A549 (cell line): ENCODE measurements around the gene SEMA4A. TPM values are rescaled to one million over a fixed set of nuclear protein-coding genes. Genes with fewer than 3 reads are reported as not detected.

Experiments used
- ATAC-seq, 2 experiments: fragments of 200-7000 bp in 1 of 2; fragments of >200 bp in 1 of 2; cut with Nextera tagmentation in 1 of 2; cut with Tn5 transposase in 1 of 2; 3 replicates each; pipeline versions ENCODE4 v1.8.0 to v1.9.1; 2018 to 2020; ENCODE audit warnings: mild to moderate bottlenecking in 1 of 2, moderate library complexity in 1 of 2
- CTCF ChIA-PET: fragments of 300-600 bp; sonication (Branson Sonifier 250); formaldehyde crosslinking; extraction: SDS; loops from one replicate; lab custom pipeline; 2021; ENCODE audit warnings: antibody characterized with exemption, inconsistent platforms; lab: Yijun Ruan, JAX
- POLR2A ChIA-PET: fragments of 350-600 bp; formaldehyde crosslinking; extraction: SDS; loops from one replicate; lab custom pipeline; 2021; ENCODE audit warnings: antibody characterized with exemption, inconsistent platforms; lab: Yijun Ruan, JAX
- DNase-seq, 2 experiments: peaks; one replicate each; pipeline versions ENCODE4 v3.0.0 to v3.0.0-alpha.2; 2011 to 2016; ENCODE audit warnings: low read depth in 1 of 2, low spot score in 1 of 2
- FAIRE-seq: peaks from 2 replicates; lab custom pipeline; 2011; peaks lifted over from hg19 to GRCh38; lab: Jason Lieb, UNC
- H3K27ac ChIP-seq, 2 experiments: fragments of >200 bp; sonication (Bioruptor Twin); formaldehyde crosslinking; 3 replicates each; pipeline ENCODE4 v1.5.1; 2016 to 2017
- H3K4me1 ChIP-seq: fragments of >200 bp; sonication (Bioruptor Twin); formaldehyde crosslinking; 3 replicates; pipeline ENCODE4 v1.6.1; 2016
- H3K4me2 ChIP-seq: fragments of >200 bp; sonication (Bioruptor Twin); formaldehyde crosslinking; 3 replicates; pipeline ENCODE4 v1.6.1; 2016
- H3K4me3 ChIP-seq: fragments of >200 bp; sonication (Bioruptor Twin); formaldehyde crosslinking; 3 replicates; pipeline ENCODE4 v1.5.1; 2016
- H3K9me3 ChIP-seq: fragments of >200 bp; sonication (Bioruptor Twin); formaldehyde crosslinking; 3 replicates; pipeline ENCODE4 v1.6.1; 2016
- CBX8 ChIP-seq: fragments of 200-600 bp; sonication (generic); IDR thresholded peaks from 2 replicates; pipeline ENCODE4 v1.6.1; 2016
- EP300 ChIP-seq, 2 experiments: fragments of >200 bp; sonication (Bioruptor Twin); formaldehyde crosslinking; IDR thresholded peaks; 2 replicates in 1 of 2; 3 replicates in 1 of 2; pipeline ENCODE4 v1.6.1; 2016 to 2017
- HEYL ChIP-seq: fragments of 250-450 bp; sonication (Bioruptor Pico); IDR thresholded peaks from 2 replicates; pipeline ENCODE4 v1.8.0; 2021; ENCODE audit warnings: mild to moderate bottlenecking, moderate library complexity
- KDM5A ChIP-seq: fragments of 200-600 bp; sonication (generic); IDR thresholded peaks from 2 replicates; pipeline ENCODE4 v1.6.1; 2016; ENCODE audit warnings: antibody characterized with exemption, mild to moderate bottlenecking
- MYC ChIP-seq: IDR thresholded peaks from 2 replicates; pipeline ENCODE4 v1.6.1; 2012; ENCODE audit warnings: mild to moderate bottlenecking, inconsistent platforms, low read length, improper control_type of control experiment, borderline replicate concordance
- NR3C1 ChIP-seq: fragments of >200 bp; sonication (Bioruptor Twin); formaldehyde crosslinking; IDR thresholded peaks from 3 replicates; pipeline ENCODE4 v1.6.1; 2017
- POLR2AphosphoS2 ChIP-seq: conservative IDR thresholded peaks from 2 replicates; pipeline ENCODE4 v1.6.1; 2012; ENCODE audit warnings: low read length, improper control_type of control experiment, inconsistent platforms
- RARB ChIP-seq: fragments of 250-450 bp; sonication (Bioruptor Pico); IDR thresholded peaks from 2 replicates; pipeline ENCODE4 v1.8.0; 2021; ENCODE audit warnings: mild to moderate bottlenecking, moderate library complexity
- RCOR1 ChIP-seq: fragments of 150-350 bp; IDR thresholded peaks from 2 replicates; pipeline ENCODE4 v1.6.1; 2014; ENCODE audit warnings: antibody characterized with exemption, low read length, low read depth
- SMC3 ChIP-seq: fragments of >200 bp; sonication (Bioruptor Twin); formaldehyde crosslinking; IDR thresholded peaks from 3 replicates; pipeline ENCODE4 v1.6.1; 2018; ENCODE audit warnings: inconsistent platforms
- TFCP2L1 ChIP-seq: fragments of 250-450 bp; sonication (Bioruptor Pico); IDR thresholded peaks from 2 replicates; pipeline ENCODE4 v1.5.0; 2021; ENCODE audit warnings: mild to moderate bottlenecking
- ZC3H11A ChIP-seq: fragments of 450-650 bp; IDR thresholded peaks from 2 replicates; pipeline ENCODE4 v1.6.1; 2014; ENCODE audit warnings: antibody characterized with exemption, mild to moderate bottlenecking
- WGBS: methylation state at CpG from one replicate; pipeline ENCODE4 v1.1.6; 2017; ENCODE audit errors: missing lambda C conversion rate; 5-methylcytosine and 5-hydroxymethylcytosine counted together
- polyA plus RNA-seq, 4 experiments: library from polyadenylated mRNA; depleted of rRNA in 3 of 4; stranded (reverse); fragments of >200 nt; fragmentation: RNase III in 1 of 4; extraction: RNeasy Plus Mini Kit Qiagen cat#74134 plus additional on column Dnase treatment in 1 of 4; gene quantifications; 2 replicates in 3 of 4; 3 replicates in 1 of 4; pipeline ENCODE4 v1.2.3, GENCODE V29; 2011 to 2017
- TF ChIP-seq, protein P1 (sequence below): fragments of >200 bp; sonication (Bioruptor Twin); formaldehyde crosslinking; IDR thresholded peaks from 2 replicates; pipeline ENCODE4 v1.6.1; 2016
- TF ChIP-seq, protein P2 (sequence below): fragments of 200-600 bp; sonication (generic); IDR thresholded peaks from 2 replicates; pipeline ENCODE4 v1.6.1; 2016; ENCODE audit warnings: antibody characterized with exemption, mild to moderate bottlenecking, moderate library complexity

SEMA4A gene
- polyA plus RNA-seq, 2 of the 4 experiments (the other 2 are of a cell fraction), result 0.04 to 0.27 TPM

DNA sequence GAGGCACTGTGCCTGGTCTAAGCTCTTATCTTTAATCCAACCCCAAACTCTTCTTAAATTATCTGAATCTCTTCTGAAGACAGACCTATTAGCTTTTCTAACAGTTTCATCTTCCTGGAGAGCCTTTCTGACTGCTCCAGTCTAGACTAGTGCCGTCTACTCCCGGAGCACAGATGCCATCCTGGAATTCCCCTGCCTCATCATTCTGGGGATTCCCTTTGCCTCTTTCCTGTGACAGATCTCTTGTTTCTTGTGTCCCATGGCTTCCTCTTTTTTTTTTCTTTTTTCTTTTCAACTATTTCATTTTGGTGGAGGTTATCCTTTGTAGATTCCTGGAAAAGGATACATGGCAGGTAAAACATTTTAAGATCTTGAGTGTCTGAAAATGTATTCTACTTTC, 11.7 kb downstream of the SEMA4A start:
- no peak overlapping the region for H3K4me2 ChIP-seq
- DNase-seq, result no peak
- TF ChIP-seq CBX8, result no peak
- no peak for TF ChIP-seq POLR2AphosphoS2
- no peak for TF ChIP-seq SMC3
- TF ChIP-seq TFCP2L1 (CRISPR knock-in tag), result no peak
- no peak for TF ChIP-seq MYC
- no peak for TF ChIP-seq NR3C1
- TF ChIP-seq, all 56 proteins: peak for 0
- no peak for FAIRE-seq
- Histone ChIP-seq H3K27ac (no peak overlapping the region), H3K9me3 (peaks cover 5% of the 10 kb centered on the region; the same call in 1 of the 3 replicates), H3K4me3 (no peak overlapping the region), H3K4me1 (no peaks in the 10 kb centered on the region)
- POLR2A ChIA-PET, result no interaction called here
- CTCF ChIA-PET, result interaction anchor here (0.6 to 54.8 kb wide), 9 partner anchors 9 to 97 kb away, joined by 3 to 2239 read pairs (median 5); partner anchors contain the start of gene MEX3A
- WGBS, result 26% methylated on average over 2 of the region's 2 CpGs
- ATAC-seq, result no peak

DNA sequence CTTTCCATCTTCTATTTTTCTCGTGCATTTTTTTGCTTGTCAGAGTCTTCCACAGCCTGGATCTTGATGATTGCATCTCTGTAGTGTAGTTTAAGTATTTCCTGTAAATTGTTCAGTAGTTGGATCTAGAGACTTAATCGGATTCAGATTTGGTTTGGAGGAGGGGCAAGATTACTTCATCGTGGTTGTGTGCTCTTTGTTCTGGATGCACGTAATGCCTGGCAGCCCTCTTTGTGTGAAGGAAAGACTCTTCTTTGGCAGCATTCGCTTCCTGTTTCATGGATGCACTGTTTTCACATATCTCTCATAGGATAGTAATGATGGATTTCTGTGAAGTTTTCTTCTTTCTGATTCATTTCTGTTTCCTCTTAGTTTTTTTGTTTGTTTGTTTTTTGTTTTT, 14.2 kb downstream of the SEMA4A start:
- CTCF ChIA-PET, result interaction anchor here (0.6 to 1.4 kb wide), 5 partner anchors 8 to 112 kb away, joined by 3 read pairs; no protein-coding TSS in a partner anchor
- no peak for TF ChIP-seq TFCP2L1 (CRISPR knock-in tag)
- H3K4me3 ChIP-seq, result no peak overlapping the region
- no peak overlapping the region for H3K4me2 ChIP-seq
- POLR2A ChIA-PET, result no interaction called here
- H3K27ac ChIP-seq, result no peak overlapping the region
- ATAC-seq (no peak), FAIRE-seq (no peak), DNase-seq (no peak)
- H3K9me3 ChIP-seq, result peaks cover 5% of the 10 kb centered on the region; the same call in 1 of the 3 replicates
- WGBS, result 65% methylated on average over 5 of the region's 5 CpGs
- H3K4me1 ChIP-seq, result no peaks in the 10 kb centered on the region

DNA sequence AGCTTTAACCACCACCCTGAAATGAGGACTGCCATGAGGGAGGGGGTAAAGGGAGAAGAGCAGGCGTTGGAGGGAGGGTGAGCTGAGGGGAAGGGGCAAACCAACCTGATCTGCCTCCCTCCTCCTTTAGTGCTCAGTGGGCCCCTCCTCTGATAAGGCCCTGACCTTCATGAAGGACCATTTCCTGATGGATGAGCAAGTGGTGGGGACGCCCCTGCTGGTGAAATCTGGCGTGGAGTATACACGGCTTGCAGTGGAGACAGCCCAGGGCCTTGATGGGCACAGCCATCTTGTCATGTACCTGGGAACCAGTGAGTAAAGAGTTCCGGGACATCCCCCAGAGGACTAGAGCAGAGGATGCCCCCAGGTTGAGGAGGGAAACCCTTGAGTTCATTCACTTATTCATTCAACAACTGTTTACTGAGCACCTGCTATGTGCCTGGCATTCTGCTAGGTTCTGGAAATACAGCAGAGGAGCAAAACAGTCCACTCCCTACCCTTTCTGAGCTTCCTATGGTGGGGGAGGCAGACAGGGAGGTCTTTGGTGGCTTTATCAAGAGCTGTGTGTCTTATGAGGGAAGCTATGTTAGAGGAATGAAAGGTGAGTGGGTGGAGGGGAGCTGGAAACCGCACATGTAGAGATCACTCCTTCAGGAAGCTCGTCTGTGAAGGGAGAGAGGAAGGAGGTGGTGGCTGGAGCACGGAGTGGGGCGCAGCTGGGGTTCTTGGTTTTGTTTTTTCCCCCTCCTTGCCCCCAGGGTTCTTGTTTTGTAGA, 19.5 kb downstream of the SEMA4A start:
- Histone ChIP-seq H3K4me3 (no peak overlapping the region), H3K4me1 (no peaks in the 10 kb centered on the region), H3K9me3 (no peaks in the 10 kb centered on the region), H3K4me2 (no peak overlapping the region), H3K27ac (no peak overlapping the region)
- CTCF ChIA-PET, result interaction anchor here (0.6 to 5.5 kb wide), 8 partner anchors 13 to 91 kb away, joined by 3 to 35 read pairs (median 4); partner anchors contain the start of gene SLC25A44
- no peak for FAIRE-seq
- no peak for TF ChIP-seq TFCP2L1 (CRISPR knock-in tag)
- no peak for TF ChIP-seq EP300 (IDR thresholded peaks at IDR 0.05)
- TF ChIP-seq RARB (CRISPR knock-in tag), result no peak
- TF ChIP-seq, protein P1, sequence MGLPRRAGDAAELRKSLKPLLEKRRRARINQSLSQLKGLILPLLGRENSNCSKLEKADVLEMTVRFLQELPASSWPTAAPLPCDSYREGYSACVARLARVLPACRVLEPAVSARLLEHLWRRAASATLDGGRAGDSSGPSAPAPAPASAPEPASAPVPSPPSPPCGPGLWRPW, result no peak
- TF ChIP-seq KDM5A, result no peak
- TF ChIP-seq ZC3H11A, result no peak
- no peak for TF ChIP-seq RCOR1
- TF ChIP-seq, protein P2, sequence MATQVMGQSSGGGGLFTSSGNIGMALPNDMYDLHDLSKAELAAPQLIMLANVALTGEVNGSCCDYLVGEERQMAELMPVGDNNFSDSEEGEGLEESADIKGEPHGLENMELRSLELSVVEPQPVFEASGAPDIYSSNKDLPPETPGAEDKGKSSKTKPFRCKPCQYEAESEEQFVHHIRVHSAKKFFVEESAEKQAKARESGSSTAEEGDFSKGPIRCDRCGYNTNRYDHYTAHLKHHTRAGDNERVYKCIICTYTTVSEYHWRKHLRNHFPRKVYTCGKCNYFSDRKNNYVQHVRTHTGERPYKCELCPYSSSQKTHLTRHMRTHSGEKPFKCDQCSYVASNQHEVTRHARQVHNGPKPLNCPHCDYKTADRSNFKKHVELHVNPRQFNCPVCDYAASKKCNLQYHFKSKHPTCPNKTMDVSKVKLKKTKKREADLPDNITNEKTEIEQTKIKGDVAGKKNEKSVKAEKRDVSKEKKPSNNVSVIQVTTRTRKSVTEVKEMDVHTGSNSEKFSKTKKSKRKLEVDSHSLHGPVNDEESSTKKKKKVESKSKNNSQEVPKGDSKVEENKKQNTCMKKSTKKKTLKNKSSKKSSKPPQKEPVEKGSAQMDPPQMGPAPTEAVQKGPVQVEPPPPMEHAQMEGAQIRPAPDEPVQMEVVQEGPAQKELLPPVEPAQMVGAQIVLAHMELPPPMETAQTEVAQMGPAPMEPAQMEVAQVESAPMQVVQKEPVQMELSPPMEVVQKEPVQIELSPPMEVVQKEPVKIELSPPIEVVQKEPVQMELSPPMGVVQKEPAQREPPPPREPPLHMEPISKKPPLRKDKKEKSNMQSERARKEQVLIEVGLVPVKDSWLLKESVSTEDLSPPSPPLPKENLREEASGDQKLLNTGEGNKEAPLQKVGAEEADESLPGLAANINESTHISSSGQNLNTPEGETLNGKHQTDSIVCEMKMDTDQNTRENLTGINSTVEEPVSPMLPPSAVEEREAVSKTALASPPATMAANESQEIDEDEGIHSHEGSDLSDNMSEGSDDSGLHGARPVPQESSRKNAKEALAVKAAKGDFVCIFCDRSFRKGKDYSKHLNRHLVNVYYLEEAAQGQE, result no peak
- no peak for TF ChIP-seq HEYL
- DNase-seq, result peak; percentile 32 to 47
- POLR2A ChIA-PET, result interaction anchor here (1.0 kb wide), 1 partner anchor 40 kb away, joined by 3 read pairs; no protein-coding TSS in a partner anchor
- ATAC-seq, result peak; percentile 72 to 75; a peak in 4 of 6 replicates
- 76% methylated on average over 9 of the region's 9 CpGs for WGBS
